HG02623 (cell line): ENCODE results near the gene EEFSEC.

Experiments used
- ATAC-seq: cut with Tn5 transposase; IDR thresholded peaks from one replicate; pipeline ENCODE4 v1.9.1; 2021; ENCODE audit warnings: moderate library complexity; ENCODE audit not compliant: unreplicated experiment

EEFSEC gene

GRCh38 chr3:128180436-128180835 is 27.2 kb downstream of the EEFSEC start:
- ATAC-seq: no peak

- ATAC-seq: no peak
These were observed 27.6 kb downstream of the EEFSEC start for GRCh38 chr3:128180913-128181312.

GRCh38 chr3:128182656-128183055 is 29.4 kb downstream of the EEFSEC start:
- no peak for ATAC-seq

GRCh38 chr3:128185630-128186447 is 32.6 kb downstream of the EEFSEC start:
- no peak for ATAC-seq

GRCh38 chr3:128187495-128187894 is 34.2 kb downstream of the EEFSEC start:
- no peak for ATAC-seq

GRCh38 chr3:128188326-128188725 is 35.0 kb downstream of the EEFSEC start:
- no peak for ATAC-seq

GRCh38 chr3:128188956-128189355 is 35.7 kb downstream of the EEFSEC start:
- no peak for ATAC-seq

- ATAC-seq: no peak
These were observed 37.2 kb downstream of the EEFSEC start for GRCh38 chr3:128190501-128190900.

- ATAC-seq: no peak
These were observed 38.9 kb downstream of the EEFSEC start for GRCh38 chr3:128192131-128192530.

- no peak for ATAC-seq
These were observed 39.9 kb downstream of the EEFSEC start for GRCh38 chr3:128193168-128193567.

- ATAC-seq: no peak
These were observed 41.6 kb downstream of the EEFSEC start for GRCh38 chr3:128194843-128195242.

- no peak for ATAC-seq
These were observed 42.1 kb downstream of the EEFSEC start for GRCh38 chr3:128195369-128195768.

GRCh38 chr3:128195802-128196201 is 42.5 kb downstream of the EEFSEC start:
- no peak for ATAC-seq

- no peak for ATAC-seq
These were observed 43.4 kb downstream of the EEFSEC start for GRCh38 chr3:128196647-128197046.

GRCh38 chr3:128197855-128198254 is 44.6 kb downstream of the EEFSEC start:
- no peak for ATAC-seq

- no peak for ATAC-seq
These were observed 45.0 kb downstream of the EEFSEC start for GRCh38 chr3:128198313-128198712.

GRCh38 chr3:128199110-128199509 is 45.8 kb downstream of the EEFSEC start:
- no peak for ATAC-seq

GRCh38 chr3:128201158-128201755 is 48.0 kb downstream of the EEFSEC start:
- no peak for ATAC-seq

- ATAC-seq: no peak
These were observed 49.9 kb downstream of the EEFSEC start for GRCh38 chr3:128203169-128203568.

GRCh38 chr3:128205558-128206145 is 52.4 kb downstream of the EEFSEC start:
- no peak for ATAC-seq

- ATAC-seq: no peak
These were observed 54.7 kb downstream of the EEFSEC start for GRCh38 chr3:128207951-128208350.

- ATAC-seq: no peak
These were observed 57.4 kb downstream of the EEFSEC start for GRCh38 chr3:128210711-128211110.
